ENCODE measurements around the gene NOL3. TPM values are rescaled to one million over a fixed set of nuclear protein-coding genes. Genes with fewer than 3 reads are reported as not detected.

The NOL3 gene
- total RNA-seq, 1 experiment from 2014 or later: 8.5 TPM

DNA sequence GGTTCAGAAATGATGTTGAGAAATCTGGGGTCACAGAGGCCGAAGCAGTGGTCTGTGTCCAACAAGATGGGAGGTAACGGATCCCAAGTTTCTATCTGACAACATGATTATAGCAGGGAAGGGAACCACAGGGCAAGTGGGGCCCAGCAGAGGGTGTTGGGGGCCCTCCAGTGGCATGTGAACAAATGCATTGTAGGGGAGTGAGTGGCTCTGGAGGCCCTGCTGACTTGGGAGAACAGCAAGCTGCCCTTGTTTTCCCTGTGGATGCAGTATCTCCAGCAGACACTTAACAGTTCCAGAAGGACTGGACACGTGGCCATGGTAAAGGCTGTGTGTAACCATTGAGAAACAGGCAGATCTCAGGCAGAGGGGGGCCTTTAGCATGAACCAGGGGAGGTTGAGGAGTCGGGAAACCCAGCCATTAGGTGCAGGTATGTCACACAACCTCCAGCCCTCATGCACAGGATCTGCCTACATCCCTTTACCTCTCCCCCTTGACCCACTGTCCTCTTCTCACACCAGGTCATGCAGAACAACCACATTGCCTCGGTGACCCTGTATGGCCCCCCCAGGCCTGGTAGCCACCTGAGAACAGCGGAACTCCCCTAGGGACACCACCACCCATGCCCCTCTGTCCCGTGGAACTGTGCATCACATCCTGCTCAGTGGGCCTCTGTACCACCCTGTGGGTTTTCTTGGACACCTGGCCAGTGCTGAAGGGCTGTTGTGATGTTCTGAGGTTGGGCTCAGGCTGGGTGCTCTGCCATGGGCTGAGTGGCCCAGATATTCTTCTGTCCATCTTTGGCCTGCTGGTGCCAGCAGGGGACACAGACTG, 23.6 kb upstream of the NOL3 start (continued):
- TF ChIP-seq, protein P1, sequence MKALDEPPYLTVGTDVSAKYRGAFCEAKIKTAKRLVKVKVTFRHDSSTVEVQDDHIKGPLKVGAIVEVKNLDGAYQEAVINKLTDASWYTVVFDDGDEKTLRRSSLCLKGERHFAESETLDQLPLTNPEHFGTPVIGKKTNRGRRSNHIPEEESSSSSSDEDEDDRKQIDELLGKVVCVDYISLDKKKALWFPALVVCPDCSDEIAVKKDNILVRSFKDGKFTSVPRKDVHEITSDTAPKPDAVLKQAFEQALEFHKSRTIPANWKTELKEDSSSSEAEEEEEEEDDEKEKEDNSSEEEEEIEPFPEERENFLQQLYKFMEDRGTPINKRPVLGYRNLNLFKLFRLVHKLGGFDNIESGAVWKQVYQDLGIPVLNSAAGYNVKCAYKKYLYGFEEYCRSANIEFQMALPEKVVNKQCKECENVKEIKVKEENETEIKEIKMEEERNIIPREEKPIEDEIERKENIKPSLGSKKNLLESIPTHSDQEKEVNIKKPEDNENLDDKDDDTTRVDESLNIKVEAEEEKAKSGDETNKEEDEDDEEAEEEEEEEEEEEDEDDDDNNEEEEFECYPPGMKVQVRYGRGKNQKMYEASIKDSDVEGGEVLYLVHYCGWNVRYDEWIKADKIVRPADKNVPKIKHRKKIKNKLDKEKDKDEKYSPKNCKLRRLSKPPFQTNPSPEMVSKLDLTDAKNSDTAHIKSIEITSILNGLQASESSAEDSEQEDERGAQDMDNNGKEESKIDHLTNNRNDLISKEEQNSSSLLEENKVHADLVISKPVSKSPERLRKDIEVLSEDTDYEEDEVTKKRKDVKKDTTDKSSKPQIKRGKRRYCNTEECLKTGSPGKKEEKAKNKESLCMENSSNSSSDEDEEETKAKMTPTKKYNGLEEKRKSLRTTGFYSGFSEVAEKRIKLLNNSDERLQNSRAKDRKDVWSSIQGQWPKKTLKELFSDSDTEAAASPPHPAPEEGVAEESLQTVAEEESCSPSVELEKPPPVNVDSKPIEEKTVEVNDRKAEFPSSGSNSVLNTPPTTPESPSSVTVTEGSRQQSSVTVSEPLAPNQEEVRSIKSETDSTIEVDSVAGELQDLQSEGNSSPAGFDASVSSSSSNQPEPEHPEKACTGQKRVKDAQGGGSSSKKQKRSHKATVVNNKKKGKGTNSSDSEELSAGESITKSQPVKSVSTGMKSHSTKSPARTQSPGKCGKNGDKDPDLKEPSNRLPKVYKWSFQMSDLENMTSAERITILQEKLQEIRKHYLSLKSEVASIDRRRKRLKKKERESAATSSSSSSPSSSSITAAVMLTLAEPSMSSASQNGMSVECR (CRISPR knock-in tag; IDR thresholded peaks at IDR 0.05; ENCODE audit: borderline replicate concordance): no peak
- TF ChIP-seq CBFB (CRISPR knock-in tag; IDR thresholded peaks at IDR 0.05; ENCODE audit: low read depth) (no peak), CREM (CRISPR knock-in tag; IDR thresholded peaks at IDR 0.05) (no peak), IRF2 (CRISPR knock-in tag; IDR thresholded peaks at IDR 0.05; ENCODE audit: borderline replicate concordance, low read depth) (no peak), CREB1 (CRISPR knock-in tag; IDR thresholded peaks at IDR 0.05) (no peak), ERG (CRISPR knock-in tag; IDR thresholded peaks at IDR 0.05) (no peak), SOX15 (CRISPR knock-in tag; IDR thresholded peaks at IDR 0.05) (no peak), ZNF219 (CRISPR knock-in tag; IDR thresholded peaks at IDR 0.05; ENCODE audit: borderline replicate concordance) (no peak), NFE2L1 (CRISPR knock-in tag; IDR thresholded peaks at IDR 0.05) (no peak)
- TF ChIP-seq, protein P2, sequence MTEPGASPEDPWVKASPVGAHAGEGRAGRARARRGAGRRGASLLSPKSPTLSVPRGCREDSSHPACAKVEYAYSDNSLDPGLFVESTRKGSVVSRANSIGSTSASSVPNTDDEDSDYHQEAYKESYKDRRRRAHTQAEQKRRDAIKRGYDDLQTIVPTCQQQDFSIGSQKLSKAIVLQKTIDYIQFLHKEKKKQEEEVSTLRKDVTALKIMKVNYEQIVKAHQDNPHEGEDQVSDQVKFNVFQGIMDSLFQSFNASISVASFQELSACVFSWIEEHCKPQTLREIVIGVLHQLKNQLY (CRISPR knock-in tag; IDR thresholded peaks at IDR 0.05): no peak

GRCh38 chr16:67147437-67148140, 22.7 kb upstream of the NOL3 start:
- Mint-ChIP-seq H3K9me3 (no peaks in the 10 kb centered on the region), H3K27me3 (ENCODE audit: low read depth) (peaks cover 25% of the 10 kb centered on the region), H3K27ac (no peak overlapping the region), H3K4me1 (peaks cover 8% of the 10 kb centered on the region), H3K36me3 (peaks cover 25% of the 10 kb centered on the region), H3K4me3 (no peak overlapping the region)
- DNase-seq (ENCODE audit: low spot score) (no peak), ATAC-seq (no peak)
- ChIA-PET POLR2A (no interaction called here), CTCF (interaction anchor here (0.9 to 1.0 kb wide), 2 partner anchors 130 to 187 kb away, joined by 3 to 4 read pairs; partner anchors contain the start of gene CES3)
- TF ChIP-seq NR2C2 (CRISPR knock-in tag; IDR thresholded peaks at IDR 0.05): no peak

GRCh38 chr16:67148221-67148620, 22.1 kb upstream of the NOL3 start:
- DNase-seq (ENCODE audit: low spot score) (no peak), ATAC-seq (no peak)
- H3K4me3 Mint-ChIP-seq: no peak overlapping the region
- H3K36me3 Mint-ChIP-seq: peaks cover 21% of the 10 kb centered on the region
- H3K4me1 Mint-ChIP-seq: peaks cover 8% of the 10 kb centered on the region
- H3K27ac Mint-ChIP-seq: no peak overlapping the region
- TF ChIP-seq NFYB (CRISPR knock-in tag; conservative IDR thresholded peaks at IDR 0.05; ENCODE audit: low read depth): no peak
- no peak for TF ChIP-seq TEAD4 (CRISPR knock-in tag; IDR thresholded peaks at IDR 0.05)
- TF ChIP-seq, protein P3, sequence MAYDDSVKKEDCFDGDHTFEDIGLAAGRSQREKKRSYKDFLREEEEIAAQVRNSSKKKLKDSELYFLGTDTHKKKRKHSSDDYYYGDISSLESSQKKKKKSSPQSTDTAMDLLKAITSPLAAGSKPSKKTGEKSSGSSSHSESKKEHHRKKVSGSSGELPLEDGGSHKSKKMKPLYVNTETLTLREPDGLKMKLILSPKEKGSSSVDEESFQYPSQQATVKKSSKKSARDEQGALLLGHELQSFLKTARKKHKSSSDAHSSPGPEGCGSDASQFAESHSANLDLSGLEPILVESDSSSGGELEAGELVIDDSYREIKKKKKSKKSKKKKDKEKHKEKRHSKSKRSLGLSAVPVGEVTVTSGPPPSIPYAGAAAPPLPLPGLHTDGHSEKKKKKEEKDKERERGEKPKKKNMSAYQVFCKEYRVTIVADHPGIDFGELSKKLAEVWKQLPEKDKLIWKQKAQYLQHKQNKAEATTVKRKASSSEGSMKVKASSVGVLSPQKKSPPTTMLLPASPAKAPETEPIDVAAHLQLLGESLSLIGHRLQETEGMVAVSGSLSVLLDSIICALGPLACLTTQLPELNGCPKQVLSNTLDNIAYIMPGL (CRISPR knock-in tag; IDR thresholded peaks at IDR 0.05): no peak
- ChIA-PET POLR2A (no interaction called here), CTCF (interaction anchor here (4.6 kb wide), 1 partner anchor 188 kb away, joined by 32 read pairs; the partner anchor contains the start of gene CES3)
- no peaks in the 10 kb centered on the region for H3K9me3 Mint-ChIP-seq
- H3K27me3 Mint-ChIP-seq (ENCODE audit: low read depth): peaks cover 31% of the 10 kb centered on the region
